Glutamatergic neuron (in vitro differentiated cells): ENCODE data around the gene TMEM178A. TPM values are rescaled to one million over a fixed set of nuclear protein-coding genes. Genes with fewer than 3 reads are reported as not detected.

ENCODE experiments used
- DNase-seq: peaks from one replicate; pipeline ENCODE4 v3.0.0; 2022
- H3K27ac Mint-ChIP-seq: one replicate; pipeline ENCODE4 v1.8.0; 2020; ENCODE audit warnings: mild to moderate bottlenecking, mixed read lengths, inconsistent platforms; ENCODE audit not compliant: unreplicated experiment
- H3K27me3 Mint-ChIP-seq: one replicate; pipeline ENCODE4 v1.8.0; 2020; ENCODE audit warnings: mild to moderate bottlenecking, moderate library complexity, mixed read lengths, inconsistent platforms; ENCODE audit not compliant: unreplicated experiment
- H3K36me3 Mint-ChIP-seq: one replicate; pipeline ENCODE4 v1.8.0; 2020; ENCODE audit warnings: mild to moderate bottlenecking, mixed read lengths, inconsistent platforms; ENCODE audit not compliant: unreplicated experiment
- H3K4me1 Mint-ChIP-seq: one replicate; pipeline ENCODE4 v1.8.0; 2020; ENCODE audit warnings: mild to moderate bottlenecking, low read depth, mixed read lengths, inconsistent platforms; ENCODE audit not compliant: unreplicated experiment
- H3K4me3 Mint-ChIP-seq: one replicate; pipeline ENCODE4 v1.8.0; 2020; ENCODE audit warnings: mild to moderate bottlenecking, mixed read lengths, inconsistent platforms; ENCODE audit not compliant: unreplicated experiment
- H3K9me3 Mint-ChIP-seq: one replicate; pipeline ENCODE4 v1.8.0; 2020; ENCODE audit warnings: mild to moderate bottlenecking, moderate library complexity, mixed read lengths, inconsistent platforms; ENCODE audit not compliant: unreplicated experiment
- CTCF ChIP-seq: fragments of 200-600 bp; sonication (generic); IDR thresholded peaks from one replicate; pipeline ENCODE4 v1.5.0; 2021; ENCODE audit not compliant: partially characterized antibody, unreplicated experiment
- total RNA-seq: library from RNA; stranded (reverse); fragmentation: NEBNext Ultra II Directional; extraction: Animal tissue kit (Norgen Biotek cat#: 25700); gene quantifications from one replicate; pipeline ENCODE4 v1.2.1, GENCODE V29; 2021; ENCODE audit not compliant: unreplicated experiment

Gene TMEM178A
- total RNA-seq, 1 donor from 2014 or later: 12.5 TPM

GRCh38 chr2:39704540-39704939, 38.8 kb downstream of the TMEM178A start:
- TF ChIP-seq CTCF: no peak
- Mint-ChIP-seq H3K27ac (no peak overlapping the region), H3K36me3 (peaks cover 19% of the 10 kb centered on the region), H3K9me3 (peaks cover 4% of the 10 kb centered on the region), H3K4me3 (no peak overlapping the region), H3K4me1 (no peaks in the 10 kb centered on the region), H3K27me3 (peaks cover 2% of the 10 kb centered on the region)
- no peak for DNase-seq

- no peak for TF ChIP-seq CTCF
- Mint-ChIP-seq H3K27me3 (no peaks in the 10 kb centered on the region), H3K4me1 (peaks cover under 1% of the 10 kb centered on the region), H3K27ac (no peak overlapping the region), H3K4me3 (no peak overlapping the region), H3K9me3 (peaks cover 4% of the 10 kb centered on the region), H3K36me3 (peaks cover 14% of the 10 kb centered on the region)
- no peak for DNase-seq
These were observed 39.9 kb downstream of the TMEM178A start for GRCh38 chr2:39705638-39706037.

- Mint-ChIP-seq H3K9me3 (peaks cover 6% of the 10 kb centered on the region), H3K4me1 (peaks cover 4% of the 10 kb centered on the region), H3K27ac (no peak overlapping the region), H3K36me3 (peaks cover 14% of the 10 kb centered on the region), H3K4me3 (no peak overlapping the region), H3K27me3 (no peaks in the 10 kb centered on the region)
- no peak for DNase-seq
- TF ChIP-seq CTCF: no peak
These were observed 40.6 kb downstream of the TMEM178A start for GRCh38 chr2:39706312-39706711.

- peaks cover 6% of the 10 kb centered on the region for H3K4me1 Mint-ChIP-seq
- H3K36me3 Mint-ChIP-seq: peaks cover 10% of the 10 kb centered on the region
- no peak for TF ChIP-seq CTCF
- H3K27me3 Mint-ChIP-seq: no peaks in the 10 kb centered on the region
- no peak for DNase-seq
- no peak overlapping the region for H3K27ac Mint-ChIP-seq
- no peak overlapping the region for H3K4me3 Mint-ChIP-seq
- peaks cover 3% of the 10 kb centered on the region for H3K9me3 Mint-ChIP-seq
These were observed 41.2 kb downstream of the TMEM178A start for GRCh38 chr2:39706945-39707344.

- no peak overlapping the region for H3K4me3 Mint-ChIP-seq
- peaks cover 3% of the 10 kb centered on the region for H3K9me3 Mint-ChIP-seq
- no peaks in the 10 kb centered on the region for H3K27me3 Mint-ChIP-seq
- H3K36me3 Mint-ChIP-seq: peaks cover 6% of the 10 kb centered on the region
- TF ChIP-seq CTCF: no peak
- H3K4me1 Mint-ChIP-seq: peaks cover 7% of the 10 kb centered on the region
- DNase-seq: no peak
- H3K27ac Mint-ChIP-seq: no peak overlapping the region
These were observed 42.3 kb downstream of the TMEM178A start for GRCh38 chr2:39708003-39708402.
